Epithelial cell of esophagus (primary cell): Measurements from ENCODE around the gene ADIPOR2.
"Not testable (repeated sequence)": the region's sequence is repeated elsewhere in the genome, so short reads cannot be mapped to it uniquely, and the experiment has no call there.

Source experiments
- DNase-seq: peaks from one replicate; pipeline ENCODE4 v3.0.0; 2010; ENCODE audit warnings: low read depth
- H3K4me3 ChIP-seq: 2 replicates; pipeline ENCODE4 v1.5.1; 2011; ENCODE audit warnings: mild to moderate bottlenecking, low read length, control low read depth
- CTCF ChIP-seq: IDR thresholded peaks from 2 replicates; pipeline ENCODE4 v1.5.1; 2011; ENCODE audit warnings: low read depth, mild to moderate bottlenecking, low read length, control low read depth, inconsistent platforms; ENCODE audit not compliant: insufficient read depth; ENCODE audit errors: missing control alignments

Gene ADIPOR2

GRCh38 chr12:1728824-1729223 is 38.0 kb downstream of the ADIPOR2 start:
- no peak for TF ChIP-seq CTCF
- DNase-seq = no peak
- H3K4me3 ChIP-seq = no peak overlapping the region

GRCh38 chr12:1731019-1731687 is 40.3 kb downstream of the ADIPOR2 start:
- DNase-seq = no peak
- no peak for TF ChIP-seq CTCF
- H3K4me3 ChIP-seq = no peak overlapping the region

GRCh38 chr12:1731688-1732078 is 40.8 kb downstream of the ADIPOR2 start:
- DNase-seq, H3K4me3 ChIP-seq: not testable (repeated sequence)

- no peak for TF ChIP-seq CTCF
- H3K4me3 ChIP-seq = no peak overlapping the region
- no peak for DNase-seq
Measured at GRCh38 chr12:1732914-1733313, 42.0 kb downstream of the ADIPOR2 start.

- not testable (repeated sequence) for DNase-seq, H3K4me3 ChIP-seq
Measured at GRCh38 chr12:1733712-1734111, 42.8 kb downstream of the ADIPOR2 start.

GRCh38 chr12:1737652-1738286 is 46.9 kb downstream of the ADIPOR2 start:
- no peak for DNase-seq
- no peak for TF ChIP-seq CTCF
- no peak overlapping the region for H3K4me3 ChIP-seq

- H3K4me3 ChIP-seq = no peak overlapping the region
- no peak for TF ChIP-seq CTCF
- no peak for DNase-seq
Measured at GRCh38 chr12:1738446-1738845, 47.6 kb downstream of the ADIPOR2 start.

GRCh38 chr12:1739368-1739767 is 48.5 kb downstream of the ADIPOR2 start:
- TF ChIP-seq CTCF = no peak
- H3K4me3 ChIP-seq = no peak overlapping the region
- no peak for DNase-seq
